ENCODE measurements around the gene LMCD1. TPM values are rescaled to one million over a fixed set of nuclear protein-coding genes. Genes with fewer than 3 reads are reported as not detected.

The LMCD1 gene
- total and polyA plus RNA-seq, 4 donors: 192 to 1,289 (median 381) TPM

GRCh38 chr3:8539419-8539818, 37.8 kb downstream of the LMCD1 start:
- ATAC-seq (ENCODE audit: low FRiP score): no peak
- Histone ChIP-seq H3K36me3 (ENCODE audit: control insufficient read depth in 1 of 2, insufficient read depth in 2 of 2, low read length in 1 of 2) (peaks cover 11 to 37% of the 10 kb centered on the region in 2 donors), H3K27ac (ENCODE audit: low read depth in 1 of 2, low read length in 2 of 2) (peak overlapping the region in 1 of 2 donors; percentile 10)

GRCh38 chr3:8540456-8540855, 38.8 kb downstream of the LMCD1 start:
- no peaks in the 10 kb centered on the region for H3K27me3 ChIP-seq (ENCODE audit: control insufficient read depth in 1 of 2, insufficient read depth in 2 of 2, low read length in 1 of 2)
- no peak for DNase-seq
- intact Hi-C loops (cut with DNase I): no loop called here
- H3K9me3 ChIP-seq (ENCODE audit: control insufficient read depth, low read length): no peaks in the 10 kb centered on the region
- peak; percentile 43 for ATAC-seq (ENCODE audit: low FRiP score)
- no peak overlapping the region for H3K4me3 ChIP-seq (ENCODE audit: low read length in 2 of 2)
- peak overlapping the region in 1 of 2 donors; percentile 59 for H3K27ac ChIP-seq (ENCODE audit: low read depth in 1 of 2, low read length in 2 of 2)
- no peaks in the 10 kb centered on the region for H3K4me1 ChIP-seq (ENCODE audit: control insufficient read depth in 1 of 2, insufficient read depth in 2 of 2, low read length in 2 of 2)
- peaks cover 6 to 33% of the 10 kb centered on the region in 2 donors for H3K36me3 ChIP-seq (ENCODE audit: control insufficient read depth in 1 of 2, insufficient read depth in 2 of 2, low read length in 1 of 2)
- 61 to 66% methylated on average over 6 of the region's 6 CpGs for WGBS, 2 donors

More at GRCh38 chr3:8539419-8539818, 37.8 kb downstream of the LMCD1 start:
- WGBS, 2 donors: 35 to 43% methylated on average over 7 of the region's 7 CpGs
- H3K4me1 ChIP-seq (ENCODE audit: control insufficient read depth in 1 of 2, insufficient read depth in 2 of 2, low read length in 2 of 2): no peaks in the 10 kb centered on the region
- H3K9me3 ChIP-seq (ENCODE audit: control insufficient read depth, low read length): no peaks in the 10 kb centered on the region
- intact Hi-C loops (cut with DNase I): no loop called here
- no peak for DNase-seq
- H3K4me3 ChIP-seq (ENCODE audit: low read length in 2 of 2): no peak overlapping the region
- H3K27me3 ChIP-seq (ENCODE audit: control insufficient read depth in 1 of 2, insufficient read depth in 2 of 2, low read length in 1 of 2): no peaks in the 10 kb centered on the region

- Histone ChIP-seq H3K27me3 (ENCODE audit: control insufficient read depth in 1 of 2, insufficient read depth in 2 of 2, low read length in 1 of 2) (no peaks in the 10 kb centered on the region), H3K9me3 (ENCODE audit: control insufficient read depth, low read length) (no peaks in the 10 kb centered on the region), H3K4me1 (ENCODE audit: control insufficient read depth in 1 of 2, insufficient read depth in 2 of 2, low read length in 2 of 2) (no peaks in the 10 kb centered on the region), H3K4me3 (ENCODE audit: low read length in 2 of 2) (no peak overlapping the region), H3K36me3 (ENCODE audit: control insufficient read depth in 1 of 2, insufficient read depth in 2 of 2, low read length in 1 of 2) (peaks cover 6 to 34% of the 10 kb centered on the region in 2 donors), H3K27ac (ENCODE audit: low read depth in 1 of 2, low read length in 2 of 2) (peak overlapping the region in 1 of 2 donors; percentile 42)
- intact Hi-C loops (cut with DNase I): no loop called here
- WGBS, 2 donors: 72 to 77% methylated on average over 9 of the region's 9 CpGs
- ATAC-seq (ENCODE audit: low FRiP score) (no peak), DNase-seq (no peak)
Observed at GRCh38 chr3:8541486-8541885, 39.9 kb downstream of the LMCD1 start.

GRCh38 chr3:8542190-8543135, 40.8 kb downstream of the LMCD1 start:
- 31 to 33% methylated on average over 12 of the region's 12 CpGs for WGBS, 2 donors
- no peaks in the 10 kb centered on the region for H3K4me1 ChIP-seq (ENCODE audit: control insufficient read depth in 1 of 2, insufficient read depth in 2 of 2, low read length in 2 of 2)
- peaks cover under 1 to 34% of the 10 kb centered on the region in 2 donors for H3K36me3 ChIP-seq (ENCODE audit: control insufficient read depth in 1 of 2, insufficient read depth in 2 of 2, low read length in 1 of 2)

GRCh38 chr3:8546609-8547008, 45.0 kb downstream of the LMCD1 start:
- 49 to 60% methylated on average over 4 of the region's 4 CpGs for WGBS, 2 donors
- H3K27ac ChIP-seq (ENCODE audit: low read depth in 1 of 2, low read length in 2 of 2): peak overlapping the region in 1 of 2 donors; percentile 32
- H3K4me3 ChIP-seq (ENCODE audit: low read length in 2 of 2): no peak overlapping the region
- H3K27me3 ChIP-seq (ENCODE audit: control insufficient read depth in 1 of 2, insufficient read depth in 2 of 2, low read length in 1 of 2): no peaks in the 10 kb centered on the region
- peaks cover 0 to 3% of the 10 kb centered on the region in 2 donors for H3K4me1 ChIP-seq (ENCODE audit: control insufficient read depth in 1 of 2, insufficient read depth in 2 of 2, low read length in 2 of 2)
- intact Hi-C loops (cut with DNase I): no loop called here
- no peak for DNase-seq
- no peaks in the 10 kb centered on the region for H3K9me3 ChIP-seq (ENCODE audit: control insufficient read depth, low read length)
- peaks cover 0 to 34% of the 10 kb centered on the region in 2 donors for H3K36me3 ChIP-seq (ENCODE audit: control insufficient read depth in 1 of 2, insufficient read depth in 2 of 2, low read length in 1 of 2)
- ATAC-seq (ENCODE audit: low FRiP score): no peak

More at GRCh38 chr3:8542190-8543135, 40.8 kb downstream of the LMCD1 start:
- Histone ChIP-seq H3K27me3 (ENCODE audit: control insufficient read depth in 1 of 2, insufficient read depth in 2 of 2, low read length in 1 of 2) (no peaks in the 10 kb centered on the region), H3K4me3 (ENCODE audit: low read length in 2 of 2) (no peak overlapping the region), H3K27ac (ENCODE audit: low read depth in 1 of 2, low read length in 2 of 2) (peak overlapping the region; percentile 72 to 89), H3K9me3 (ENCODE audit: control insufficient read depth, low read length) (no peaks in the 10 kb centered on the region)
- DNase-seq (no peak), ATAC-seq (ENCODE audit: low FRiP score) (no peak)
- intact Hi-C loops (cut with DNase I): no loop called here

- no peaks in the 10 kb centered on the region for H3K9me3 ChIP-seq (ENCODE audit: control insufficient read depth, low read length)
- H3K27me3 ChIP-seq (ENCODE audit: control insufficient read depth in 1 of 2, insufficient read depth in 2 of 2, low read length in 1 of 2): no peaks in the 10 kb centered on the region
- peak overlapping the region in 1 of 2 donors; percentile 64 for H3K27ac ChIP-seq (ENCODE audit: low read depth in 1 of 2, low read length in 2 of 2)
- intact Hi-C loops (cut with DNase I): no loop called here
- DNase-seq (peak in 1 of 2 donors; percentile 63), ATAC-seq (ENCODE audit: low FRiP score) (no peak)
- H3K4me3 ChIP-seq (ENCODE audit: low read length in 2 of 2): no peak overlapping the region
- 92% methylated on average over 17 of the region's 17 CpGs for WGBS, 2 donors
- H3K36me3 ChIP-seq (ENCODE audit: control insufficient read depth in 1 of 2, insufficient read depth in 2 of 2, low read length in 1 of 2): peaks cover 0 to 31% of the 10 kb centered on the region in 2 donors
- peaks cover 0 to 7% of the 10 kb centered on the region in 2 donors for H3K4me1 ChIP-seq (ENCODE audit: control insufficient read depth in 1 of 2, insufficient read depth in 2 of 2, low read length in 2 of 2)
Observed at GRCh38 chr3:8548502-8549275, 47.1 kb downstream of the LMCD1 start.

- WGBS, 2 donors: 38 to 43% methylated on average over 1 of the region's 1 CpG
- Histone ChIP-seq H3K36me3 (ENCODE audit: control insufficient read depth in 1 of 2, insufficient read depth in 2 of 2, low read length in 1 of 2) (peaks cover 0 to 25% of the 10 kb centered on the region in 2 donors), H3K9me3 (ENCODE audit: control insufficient read depth, low read length) (no peaks in the 10 kb centered on the region), H3K4me1 (ENCODE audit: control insufficient read depth in 1 of 2, insufficient read depth in 2 of 2, low read length in 2 of 2) (peaks cover 0 to 7% of the 10 kb centered on the region in 2 donors), H3K27me3 (ENCODE audit: control insufficient read depth in 1 of 2, insufficient read depth in 2 of 2, low read length in 1 of 2) (no peaks in the 10 kb centered on the region), H3K27ac (ENCODE audit: low read depth in 1 of 2, low read length in 2 of 2) (peak overlapping the region in 1 of 2 donors; percentile 64), H3K4me3 (ENCODE audit: low read length in 2 of 2) (no peak overlapping the region)
- no peak for ATAC-seq (ENCODE audit: low FRiP score)
- intact Hi-C loops (cut with DNase I): no loop called here
- no peak for DNase-seq
Observed at GRCh38 chr3:8549354-8549753, 47.7 kb downstream of the LMCD1 start.

GRCh38 chr3:8550611-8551010, 49.0 kb downstream of the LMCD1 start:
- ATAC-seq (ENCODE audit: low FRiP score) (peak; percentile 41), DNase-seq (peak in 1 of 2 donors; percentile 66)
- no peaks in the 10 kb centered on the region for H3K9me3 ChIP-seq (ENCODE audit: control insufficient read depth, low read length)
- intact Hi-C loops (cut with DNase I): loop anchor here in 1 of 2 donors (5.0 kb wide), 1 partner anchor 43 kb away; no protein-coding TSS in a partner anchor
- 15 to 16% methylated on average over 6 of the region's 6 CpGs for WGBS, 2 donors
- H3K4me1 ChIP-seq (ENCODE audit: control insufficient read depth in 1 of 2, insufficient read depth in 2 of 2, low read length in 2 of 2): peaks cover 0 to 7% of the 10 kb centered on the region in 2 donors
- no peak overlapping the region for H3K4me3 ChIP-seq (ENCODE audit: low read length in 2 of 2)
- no peaks in the 10 kb centered on the region for H3K27me3 ChIP-seq (ENCODE audit: control insufficient read depth in 1 of 2, insufficient read depth in 2 of 2, low read length in 1 of 2)
- H3K36me3 ChIP-seq (ENCODE audit: control insufficient read depth in 1 of 2, insufficient read depth in 2 of 2, low read length in 1 of 2): peaks cover 0 to 25% of the 10 kb centered on the region in 2 donors
- peak overlapping the region; percentile 34 to 60 for H3K27ac ChIP-seq (ENCODE audit: low read depth in 1 of 2, low read length in 2 of 2)
